ENCODE data around the gene MNT. TPM values are rescaled to one million over a fixed set of nuclear protein-coding genes. Genes with fewer than 3 reads are reported as not detected.

MNT gene
- total and polyA plus RNA-seq, 4 donors: 1.7 to 5.0 (median 2.6) TPM

GRCh38 chr17:2398182-2398581 lies 2.7 kb downstream of the MNT start (continued):
- TF ChIP-seq SP1 (IDR thresholded peaks at IDR 0.05) (no peak), HNF4G (IDR thresholded peaks at IDR 0.05) (no peak), MAX (IDR thresholded peaks at IDR 0.05) (no peak)

- no peak for DNase-seq (ENCODE audit: low spot score)
- TF ChIP-seq JUND (IDR thresholded peaks at IDR 0.05) (no peak), REST (IDR thresholded peaks at IDR 0.05) (no peak), FOXA2 (IDR thresholded peaks at IDR 0.05) (no peak), HNF4A (conservative IDR thresholded peaks at IDR 0.05) (no peak), NR2F2 (IDR thresholded peaks at IDR 0.05) (no peak), EGR1 (IDR thresholded peaks at IDR 0.05; ENCODE audit: low read depth in 2 of 2) (no peak), SP1 (IDR thresholded peaks at IDR 0.05) (no peak)
- Histone ChIP-seq H3K4me1 (ENCODE audit: control insufficient read depth in 4 of 4, insufficient read depth in 4 of 4, low read length in 3 of 4) (peaks cover 16 to 45% (median 28%) of the 10 kb centered on the region in 4 donors), H3K36me3 (ENCODE audit: control insufficient read depth in 4 of 4, insufficient read depth in 3 of 4, low read depth in 1 of 4, low read length in 3 of 4) (no peaks in the 10 kb centered on the region), H3K9me3 (ENCODE audit: control insufficient read depth in 4 of 4, low read length in 3 of 4) (no peaks in the 10 kb centered on the region), H3K27ac (ENCODE audit: low read depth in 1 of 2, low read length in 2 of 2) (peak overlapping the region; percentile 100), H3K27me3 (ENCODE audit: control insufficient read depth in 4 of 4, insufficient read depth in 4 of 4, low read length in 3 of 4) (no peaks in the 10 kb centered on the region), H3K9ac (ENCODE audit: low read depth in 1 of 2, low read length in 2 of 2) (peak overlapping the region in 1 of 2 donors; percentile 15), H3K4me3 (ENCODE audit: low read depth in 1 of 3, low read length in 3 of 3) (no peak overlapping the region)
- WGBS: 83% methylated on average over 12 of the region's 12 CpGs
Measured at GRCh38 chr17:2397247-2398171, 3.4 kb downstream of the MNT start.

- no peaks in the 10 kb centered on the region for H3K27me3 ChIP-seq (ENCODE audit: control insufficient read depth in 4 of 4, insufficient read depth in 4 of 4, low read length in 3 of 4)
- DNase-seq (ENCODE audit: low spot score): peak; percentile 79
- H3K9me3 ChIP-seq (ENCODE audit: control insufficient read depth in 4 of 4, low read length in 3 of 4): no peaks in the 10 kb centered on the region
- no peaks in the 10 kb centered on the region for H3K36me3 ChIP-seq (ENCODE audit: control insufficient read depth in 4 of 4, insufficient read depth in 3 of 4, low read depth in 1 of 4, low read length in 3 of 4)
- H3K9ac ChIP-seq (ENCODE audit: low read depth in 1 of 2, low read length in 2 of 2): peak overlapping the region; percentile 2 to 23
- peaks cover 13 to 48% (median 33%) of the 10 kb centered on the region in 4 donors for H3K4me1 ChIP-seq (ENCODE audit: control insufficient read depth in 4 of 4, insufficient read depth in 4 of 4, low read length in 3 of 4)
- 50% methylated on average over 34 of the region's 34 CpGs for WGBS
- peak overlapping the region; percentile 100 for H3K27ac ChIP-seq (ENCODE audit: low read depth in 1 of 2, low read length in 2 of 2)
- peak overlapping the region in 1 of 3 donors; percentile 7 for H3K4me3 ChIP-seq (ENCODE audit: low read depth in 1 of 3, low read length in 3 of 3)
- TF ChIP-seq YY1 (IDR thresholded peaks at IDR 0.05) (no peak), FOXA2 (IDR thresholded peaks at IDR 0.05) (no peak), MAX (IDR thresholded peaks at IDR 0.05) (peak; percentile 41), SP1 (IDR thresholded peaks at IDR 0.05) (peak; percentile 80), REST (IDR thresholded peaks at IDR 0.05) (no peak), HNF4G (IDR thresholded peaks at IDR 0.05) (no peak), ATF3 (IDR thresholded peaks at IDR 0.05) (no peak), CTCF (IDR thresholded peaks at IDR 0.05; ENCODE audit: low read depth, low read length, missing input control) (no peak), GABPA (IDR thresholded peaks at IDR 0.05 in 1 of 2, conservative IDR thresholded peaks at IDR 0.05 in 1 of 2) (peak in 1 of 2 donors; percentile 48), RXRA (IDR thresholded peaks at IDR 0.05) (peak; percentile 41 to 57), JUND (IDR thresholded peaks at IDR 0.05) (no peak), TAF1 (conservative IDR thresholded peaks at IDR 0.05) (no peak), RAD21 (IDR thresholded peaks at IDR 0.05) (no peak), NR2F2 (IDR thresholded peaks at IDR 0.05) (peak; percentile 62), FOXA1 (IDR thresholded peaks at IDR 0.05) (no peak), HNF4A (conservative IDR thresholded peaks at IDR 0.05) (no peak)
Measured at GRCh38 chr17:2396568-2397246, 4.2 kb downstream of the MNT start.

Data from liver (tissue), 9 donors.